Epithelial cell of proximal tubule (primary cell): ENCODE results near the gene OSBPL10. TPM values are rescaled to one million over a fixed set of nuclear protein-coding genes. Genes with fewer than 3 reads are reported as not detected.

Source experiments
- DNase-seq: peaks from one replicate; pipeline ENCODE4 v3.0.0-alpha.2; 2011; ENCODE audit warnings: low read depth
- H3K4me3 ChIP-seq: 2 replicates; pipeline ENCODE4 v1.5.1; 2011; ENCODE audit warnings: low read depth, mild to moderate bottlenecking, low read length
- total RNA-seq: library from RNA; depleted of rRNA; stranded (reverse); fragments of >200 nt; gene quantifications from 2 replicates; pipeline ENCODE4 v1.2.3, GENCODE V29; 2015
- TF ChIP-seq, protein P1 (sequence below): conservative IDR thresholded peaks from 2 replicates; pipeline ENCODE4 v1.5.1; 2012; ENCODE audit warnings: low read depth, mild to moderate bottlenecking, low read length

The OSBPL10 gene
- total RNA-seq, 1 donor from 2014 or later: 17.5 TPM

DNA sequence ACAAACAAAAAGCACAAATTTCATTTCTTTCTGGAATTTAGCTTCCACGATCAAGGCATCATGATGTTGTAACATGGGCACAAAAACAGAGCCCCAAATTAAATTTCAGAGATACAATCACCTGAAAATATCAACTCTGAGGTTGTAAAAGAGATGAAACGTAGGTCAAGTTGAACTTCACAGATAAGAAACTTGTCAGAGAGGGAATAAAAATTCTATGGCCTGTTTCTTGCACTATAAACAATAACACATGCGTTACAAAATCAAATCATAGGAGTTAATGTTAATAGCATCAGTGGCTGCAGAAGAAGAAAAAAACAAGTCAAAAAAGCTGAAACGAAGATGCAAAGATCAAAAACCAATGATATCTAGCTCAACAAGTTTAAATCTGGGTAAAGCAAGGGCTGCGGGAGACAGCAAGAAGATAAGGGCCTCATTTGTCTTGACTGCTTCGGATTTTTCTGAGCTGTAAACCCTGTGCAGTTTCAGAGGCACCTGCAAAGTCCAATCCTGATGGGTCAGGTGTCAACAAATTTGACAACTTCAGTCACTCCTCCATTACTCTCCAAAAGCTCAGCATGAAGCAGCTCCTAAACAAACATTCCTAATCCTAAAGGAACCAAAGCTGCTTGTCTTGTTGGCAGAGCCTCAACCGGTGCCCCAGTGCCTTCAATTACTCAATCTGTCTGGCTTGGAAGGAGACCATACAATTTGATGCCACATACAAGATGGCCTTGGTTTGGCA, 228.6 kb downstream of the OSBPL10 start:
- TF ChIP-seq, protein P1, sequence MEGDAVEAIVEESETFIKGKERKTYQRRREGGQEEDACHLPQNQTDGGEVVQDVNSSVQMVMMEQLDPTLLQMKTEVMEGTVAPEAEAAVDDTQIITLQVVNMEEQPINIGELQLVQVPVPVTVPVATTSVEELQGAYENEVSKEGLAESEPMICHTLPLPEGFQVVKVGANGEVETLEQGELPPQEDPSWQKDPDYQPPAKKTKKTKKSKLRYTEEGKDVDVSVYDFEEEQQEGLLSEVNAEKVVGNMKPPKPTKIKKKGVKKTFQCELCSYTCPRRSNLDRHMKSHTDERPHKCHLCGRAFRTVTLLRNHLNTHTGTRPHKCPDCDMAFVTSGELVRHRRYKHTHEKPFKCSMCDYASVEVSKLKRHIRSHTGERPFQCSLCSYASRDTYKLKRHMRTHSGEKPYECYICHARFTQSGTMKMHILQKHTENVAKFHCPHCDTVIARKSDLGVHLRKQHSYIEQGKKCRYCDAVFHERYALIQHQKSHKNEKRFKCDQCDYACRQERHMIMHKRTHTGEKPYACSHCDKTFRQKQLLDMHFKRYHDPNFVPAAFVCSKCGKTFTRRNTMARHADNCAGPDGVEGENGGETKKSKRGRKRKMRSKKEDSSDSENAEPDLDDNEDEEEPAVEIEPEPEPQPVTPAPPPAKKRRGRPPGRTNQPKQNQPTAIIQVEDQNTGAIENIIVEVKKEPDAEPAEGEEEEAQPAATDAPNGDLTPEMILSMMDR: no peak

DNA sequence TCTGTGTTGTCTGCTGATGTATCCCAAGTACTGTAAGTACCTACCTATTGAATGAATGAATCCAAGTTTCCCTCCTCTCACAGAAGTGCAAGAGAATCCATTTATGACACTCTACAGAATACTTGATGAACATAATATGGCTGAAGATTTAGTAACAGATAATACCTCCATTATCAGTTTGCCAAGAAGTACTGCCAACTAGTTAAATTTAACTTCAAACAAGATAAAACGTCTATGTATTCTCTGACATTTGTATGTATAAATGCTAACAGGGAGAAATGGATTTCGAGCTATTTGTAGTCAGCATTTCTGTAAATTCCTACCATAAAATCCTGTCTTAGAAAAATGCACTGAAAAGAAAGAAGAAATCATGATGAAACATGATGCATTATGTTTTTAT, 230.7 kb downstream of the OSBPL10 start:
- TF ChIP-seq, protein P1: no peak
- DNase-seq: no peak
- no peak overlapping the region for H3K4me3 ChIP-seq

More for the DNA sequence above, 228.6 kb downstream of the OSBPL10 start:
- no peak overlapping the region for H3K4me3 ChIP-seq
- DNase-seq: no peak

GRCh38 chr3:31748933-31749295, 232.1 kb downstream of the OSBPL10 start:
- no peak for DNase-seq
- no peak overlapping the region for H3K4me3 ChIP-seq
- TF ChIP-seq, protein P1: no peak

- TF ChIP-seq, protein P1: no peak
- DNase-seq: no peak
- no peak overlapping the region for H3K4me3 ChIP-seq
Observed at GRCh38 chr3:31748281-31748932, 232.7 kb downstream of the OSBPL10 start.

DNA sequence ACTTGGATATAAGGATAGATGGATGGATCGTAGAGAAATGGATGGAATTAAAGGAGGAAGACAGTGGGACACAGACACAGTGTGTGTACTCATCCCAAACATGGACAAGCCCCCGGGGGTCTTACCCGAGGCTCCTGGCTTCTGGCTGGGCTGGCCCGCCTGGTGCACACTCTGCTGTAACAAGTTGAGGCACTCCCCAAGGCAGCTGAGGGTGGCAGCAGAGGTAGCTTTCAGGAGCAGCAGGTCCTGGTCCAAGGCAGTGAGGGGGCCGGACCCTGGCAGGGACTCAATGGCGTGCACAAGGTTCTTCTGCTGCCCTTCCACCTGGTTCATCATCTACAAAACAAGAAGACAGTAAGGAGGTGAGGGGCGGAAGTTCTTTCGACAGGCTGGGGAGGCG, 233.3 kb downstream of the OSBPL10 start:
- H3K4me3 ChIP-seq: no peak overlapping the region
- no peak for DNase-seq
- TF ChIP-seq, protein P1: no peak

DNA sequence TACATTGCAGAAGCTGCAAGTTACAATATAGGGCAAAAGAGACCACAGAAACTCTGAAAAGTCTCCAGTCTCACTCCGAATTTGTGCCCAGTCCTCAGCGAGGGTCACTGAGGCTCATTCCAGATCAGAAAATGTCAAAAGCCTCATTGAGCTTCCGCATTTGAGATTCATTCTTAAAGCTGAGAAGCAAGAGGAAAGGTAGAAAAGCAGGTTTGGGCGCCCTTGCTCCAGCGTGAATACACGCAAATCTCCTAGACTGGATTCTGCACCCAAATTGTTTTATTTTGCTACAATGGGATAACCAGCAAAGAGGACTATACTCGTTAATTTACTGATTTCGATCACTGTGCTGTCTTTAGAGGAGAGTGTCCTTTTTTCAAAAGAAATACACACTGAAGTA, 236.1 kb downstream of the OSBPL10 start:
- no peak for DNase-seq
- TF ChIP-seq, protein P1: no peak
- H3K4me3 ChIP-seq: no peak overlapping the region
